ENCODE measurements around the gene FSTL5. TPM values are rescaled to one million over a fixed set of nuclear protein-coding genes. Genes with fewer than 3 reads are reported as not detected.
A peak's percentile ranks its signal among the peaks of the same experiment; 100 is the strongest.

FSTL5 gene
- total RNA-seq, 1 experiment from 2014 or later: not detected

DNA sequence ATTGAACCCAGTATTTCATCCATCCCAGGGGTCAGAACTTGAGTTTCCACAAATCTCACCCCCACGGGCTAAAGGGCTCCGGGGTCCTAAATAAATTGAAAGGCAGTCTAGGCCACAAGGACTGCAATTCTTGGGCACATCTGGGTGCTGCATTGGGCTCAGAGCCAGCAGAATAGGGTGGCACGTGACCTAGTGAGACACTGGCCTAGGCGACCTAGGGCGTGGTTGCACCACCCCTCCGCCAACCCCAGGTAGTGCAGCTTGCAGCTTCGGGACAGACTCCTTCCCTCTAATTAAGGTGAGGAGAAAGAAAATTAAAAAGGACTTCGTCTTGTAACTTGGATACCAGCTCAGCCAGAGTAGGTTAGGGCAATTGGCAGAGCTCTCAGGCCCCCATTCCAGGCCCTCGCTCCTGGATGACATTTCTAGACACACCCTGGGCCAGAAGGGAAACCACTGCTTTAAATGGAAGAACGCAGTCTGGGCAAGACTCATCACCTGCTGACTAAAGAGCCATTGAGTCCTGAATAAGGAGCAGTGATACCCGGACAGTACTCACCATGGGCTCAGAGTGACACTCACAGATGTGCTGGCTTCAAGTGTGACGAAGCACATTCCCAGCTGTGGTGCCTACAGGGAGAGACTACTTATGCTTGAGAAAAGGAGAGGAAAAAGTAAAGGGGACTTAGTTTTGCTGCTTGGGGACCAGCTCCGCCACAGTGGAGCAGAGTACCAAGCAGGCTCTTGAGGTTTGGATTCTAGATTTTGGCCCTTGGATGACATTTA, 735.4 kb downstream of the FSTL5 start (continued):
- TF ChIP-seq, protein P1, sequence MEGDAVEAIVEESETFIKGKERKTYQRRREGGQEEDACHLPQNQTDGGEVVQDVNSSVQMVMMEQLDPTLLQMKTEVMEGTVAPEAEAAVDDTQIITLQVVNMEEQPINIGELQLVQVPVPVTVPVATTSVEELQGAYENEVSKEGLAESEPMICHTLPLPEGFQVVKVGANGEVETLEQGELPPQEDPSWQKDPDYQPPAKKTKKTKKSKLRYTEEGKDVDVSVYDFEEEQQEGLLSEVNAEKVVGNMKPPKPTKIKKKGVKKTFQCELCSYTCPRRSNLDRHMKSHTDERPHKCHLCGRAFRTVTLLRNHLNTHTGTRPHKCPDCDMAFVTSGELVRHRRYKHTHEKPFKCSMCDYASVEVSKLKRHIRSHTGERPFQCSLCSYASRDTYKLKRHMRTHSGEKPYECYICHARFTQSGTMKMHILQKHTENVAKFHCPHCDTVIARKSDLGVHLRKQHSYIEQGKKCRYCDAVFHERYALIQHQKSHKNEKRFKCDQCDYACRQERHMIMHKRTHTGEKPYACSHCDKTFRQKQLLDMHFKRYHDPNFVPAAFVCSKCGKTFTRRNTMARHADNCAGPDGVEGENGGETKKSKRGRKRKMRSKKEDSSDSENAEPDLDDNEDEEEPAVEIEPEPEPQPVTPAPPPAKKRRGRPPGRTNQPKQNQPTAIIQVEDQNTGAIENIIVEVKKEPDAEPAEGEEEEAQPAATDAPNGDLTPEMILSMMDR (IDR thresholded peaks at IDR 0.05 in 2 of 3, conservative IDR thresholded peaks at IDR 0.05 in 1 of 3; ENCODE audit: borderline replicate concordance in 1 of 3, insufficient read depth in 1 of 3, low read depth in 2 of 3, low read length in 2 of 3): no peak
- no peak for TF ChIP-seq SIN3A (IDR thresholded peaks at IDR 0.05; ENCODE audit: low read depth)

DNA sequence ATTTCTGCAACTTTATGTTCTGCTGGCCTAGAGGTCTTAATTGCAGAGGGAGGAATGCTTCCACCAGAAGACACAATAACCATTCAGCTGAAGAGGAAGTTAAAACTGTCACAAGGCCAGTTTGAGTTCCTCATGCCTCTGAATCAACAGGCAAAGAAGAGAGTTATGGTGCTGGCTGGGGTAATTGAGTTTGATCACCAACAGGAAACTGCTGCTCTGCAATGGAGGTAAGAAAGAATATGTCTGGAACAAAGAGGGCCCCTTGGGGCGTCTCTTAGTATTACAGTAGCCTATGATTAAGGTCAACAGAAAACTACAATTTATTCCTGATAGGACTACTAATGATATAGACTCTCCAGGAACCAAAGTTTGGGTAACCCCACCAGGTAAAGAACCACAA, 744.0 kb downstream of the FSTL5 start:
- BruUV-seq (replicated peaks): no TSS peak
- ChIA-PET POLR2A (no interaction called here), RAD21 (ENCODE audit: low non-redundant PET in 1 of 2, low total read pairs in 2 of 2, uncharacterized antibody in 2 of 2, unreplicated experiment in 2 of 2) (no interaction called here), CTCF (no interaction called here)
- H3K27ac ChIP-seq (ENCODE audit: low read depth, low read length): no peak overlapping the region
- intact Hi-C loops (cut with micrococcal nuclease): no loop called here
- no peaks in the 10 kb centered on the region for H3K79me2 ChIP-seq (ENCODE audit: insufficient read depth, low read length)
- no peak overlapping the region for H3K4me3 ChIP-seq (replicated peaks in 1 of 2; ENCODE audit: low read depth in 1 of 2, low read length in 2 of 2)
- H3K4me2 ChIP-seq (ENCODE audit: low read length): no peak overlapping the region
- H2AFZ ChIP-seq (ENCODE audit: low read depth, low read length, poor library complexity, severe bottlenecking): peak overlapping the region; percentile 5
- DNase-seq (ENCODE audit: low read depth, low spot score): no peak
- H3K9ac ChIP-seq (ENCODE audit: low read length): no peak overlapping the region
- H3K27me3 ChIP-seq (ENCODE audit: insufficient read depth, low read length): no peaks in the 10 kb centered on the region
- H4K20me1 ChIP-seq (ENCODE audit: insufficient read depth): no peaks in the 10 kb centered on the region
- TF ChIP-seq RAD21 (IDR thresholded peaks at IDR 0.05; ENCODE audit: low read depth): 0 out of 2 replicates have a peak, but pooled peaks have one; percentile 25
- TF ChIP-seq, protein P1 (IDR thresholded peaks at IDR 0.05 in 2 of 3, conservative IDR thresholded peaks at IDR 0.05 in 1 of 3; ENCODE audit: borderline replicate concordance in 1 of 3, insufficient read depth in 1 of 3, low read depth in 2 of 3, low read length in 2 of 3): peak; percentile 9 to 34 (median 27); a peak in 3 of 6 replicates
- no peak for TF ChIP-seq EZH2 (IDR thresholded peaks at IDR 0.05)
- H3K9me2 ChIP-seq (ENCODE audit: insufficient read depth): no peaks in the 10 kb centered on the region
- ATAC-seq: peak; percentile 79
- no peaks in the 10 kb centered on the region for H3K9me3 ChIP-seq (ENCODE audit: control insufficient read depth in 1 of 2, insufficient read depth in 1 of 2, low read depth in 1 of 2, low read length in 2 of 2)
- H3K4me1 ChIP-seq (ENCODE audit: control insufficient read depth in 1 of 2, insufficient read depth in 2 of 2, low read length in 2 of 2): no peaks in the 10 kb centered on the region
- no peaks in the 10 kb centered on the region for H3K36me3 ChIP-seq (ENCODE audit: control insufficient read depth in 1 of 2, insufficient read depth in 2 of 2, low read length in 2 of 2)
